H54 (cell line): ENCODE data around the gene SPEF2.

Experiments
- DNase-seq: peaks from one replicate; pipeline ENCODE4 v3.0.0; 2011; ENCODE audit warnings: low spot score, mixed read lengths; ENCODE audit not compliant: insufficient read length
- FAIRE-seq: peaks from 3 replicates; lab custom pipeline; 2011; peaks lifted over from hg19 to GRCh38; lab: Jason Lieb, UNC
- POLR2A ChIP-seq: IDR thresholded peaks from 2 replicates; pipeline ENCODE4 v1.6.1; 2011; ENCODE audit warnings: low read depth, mild to moderate bottlenecking, low read length

The SPEF2 gene

DNA sequence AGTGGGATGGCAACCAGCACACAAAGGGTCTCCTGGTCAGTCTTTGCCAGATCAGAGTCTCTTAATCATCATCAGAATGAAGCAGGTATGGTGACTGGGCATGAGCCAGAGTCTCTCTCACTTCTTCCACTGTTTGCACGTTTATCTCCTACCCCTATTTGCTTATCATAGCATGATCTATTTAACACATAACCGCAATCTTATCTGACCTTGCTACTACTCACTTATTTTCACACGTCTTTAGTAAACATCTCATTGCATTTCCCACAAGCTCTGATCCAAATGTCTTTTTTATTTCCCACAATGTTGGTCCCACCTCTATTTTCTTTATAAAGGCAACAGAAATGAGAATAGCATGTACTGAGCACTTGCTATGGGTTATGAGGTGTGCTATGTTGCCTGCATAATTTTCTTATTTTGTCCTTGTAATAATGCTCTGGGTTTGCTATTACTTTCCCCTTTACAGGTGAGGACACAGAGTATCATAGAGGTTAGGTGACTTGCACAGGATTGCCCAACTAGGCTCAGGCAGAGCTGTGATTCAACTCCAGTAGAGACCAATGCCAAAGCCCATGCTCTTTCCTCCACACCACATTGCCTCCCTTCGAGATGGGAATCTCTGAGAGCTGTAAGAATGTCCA, 199.3 kb downstream of the SPEF2 start:
- TF ChIP-seq POLR2A = no peak
- no peak for DNase-seq
- FAIRE-seq = peak; percentile 36

GRCh38 chr5:35819026-35819425, 201.4 kb downstream of the SPEF2 start:
- FAIRE-seq (no peak), DNase-seq (no peak)
- no peak for TF ChIP-seq POLR2A

GRCh38 chr5:35819668-35820067, 202.0 kb downstream of the SPEF2 start:
- FAIRE-seq (no peak), DNase-seq (no peak)
- TF ChIP-seq POLR2A = no peak

GRCh38 chr5:35820735-35821134, 203.1 kb downstream of the SPEF2 start:
- no peak for DNase-seq
- no peak for FAIRE-seq
- TF ChIP-seq POLR2A = no peak

GRCh38 chr5:35821513-35821912, 203.8 kb downstream of the SPEF2 start:
- TF ChIP-seq POLR2A = no peak
- DNase-seq = no peak
- no peak for FAIRE-seq

GRCh38 chr5:35822511-35822910, 204.8 kb downstream of the SPEF2 start:
- TF ChIP-seq POLR2A = no peak
- DNase-seq (no peak), FAIRE-seq (no peak)

DNA sequence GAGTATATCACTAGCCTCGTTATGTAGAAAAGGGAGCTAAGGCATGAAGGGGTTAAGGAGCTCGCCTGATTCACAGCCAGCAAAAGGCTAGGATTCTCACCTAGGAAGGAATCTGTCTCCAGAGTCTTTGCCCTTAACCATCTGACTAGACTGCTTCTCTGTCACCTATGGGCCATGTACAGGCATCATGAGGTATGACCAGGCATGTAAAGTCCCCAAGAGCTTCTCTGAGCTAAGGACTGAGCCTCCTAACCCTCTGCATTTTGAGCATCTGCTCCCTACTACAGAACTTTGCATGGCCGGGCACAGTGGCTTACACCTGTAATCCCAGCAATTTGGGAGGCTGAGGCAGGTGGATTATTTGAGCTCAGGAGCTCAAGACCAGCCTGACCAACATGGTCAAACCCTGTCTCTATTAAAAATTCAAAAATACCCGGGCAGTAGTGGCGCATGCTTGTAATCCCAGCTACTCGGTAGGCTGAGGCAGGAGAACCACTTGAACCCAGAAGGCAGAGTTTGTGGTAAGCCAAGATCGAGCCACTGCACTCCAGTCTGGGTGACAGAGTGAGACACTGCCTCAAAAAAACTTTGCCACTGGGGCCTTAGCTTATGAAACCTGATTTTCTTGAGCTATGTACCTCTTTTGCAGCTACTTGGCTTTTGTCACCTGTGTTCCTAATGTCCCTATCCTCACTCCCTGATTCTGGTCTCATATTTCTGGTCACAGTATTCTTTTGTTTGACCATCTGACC, 205.9 kb downstream of the SPEF2 start:
- TF ChIP-seq POLR2A = no peak
- DNase-seq = no peak
- FAIRE-seq = no peak

DNA sequence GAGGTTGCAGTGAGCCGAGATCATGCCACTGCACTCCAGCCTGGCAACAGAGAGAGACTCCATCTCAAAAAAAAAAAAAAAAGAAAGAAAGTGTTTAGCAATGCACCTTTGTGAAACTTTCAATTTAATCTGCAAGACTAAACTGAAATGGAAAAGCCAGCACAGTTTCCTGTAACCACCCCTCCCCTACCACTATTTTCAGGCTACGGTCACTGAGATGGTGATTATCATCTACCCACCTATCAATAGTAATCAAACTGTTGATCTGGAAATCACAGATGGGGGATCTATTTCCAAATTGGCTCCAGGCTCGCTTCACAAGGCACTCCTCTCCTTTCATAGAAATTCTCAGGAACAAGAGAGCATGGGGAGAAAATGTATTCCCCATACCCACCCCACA, 208.4 kb downstream of the SPEF2 start:
- no peak for FAIRE-seq

GRCh38 chr5:35826554-35826953, 208.9 kb downstream of the SPEF2 start:
- FAIRE-seq (no peak), DNase-seq (no peak)
- no peak for TF ChIP-seq POLR2A

More for the DNA sequence above, 208.4 kb downstream of the SPEF2 start:
- TF ChIP-seq POLR2A = no peak
- DNase-seq = no peak

DNA sequence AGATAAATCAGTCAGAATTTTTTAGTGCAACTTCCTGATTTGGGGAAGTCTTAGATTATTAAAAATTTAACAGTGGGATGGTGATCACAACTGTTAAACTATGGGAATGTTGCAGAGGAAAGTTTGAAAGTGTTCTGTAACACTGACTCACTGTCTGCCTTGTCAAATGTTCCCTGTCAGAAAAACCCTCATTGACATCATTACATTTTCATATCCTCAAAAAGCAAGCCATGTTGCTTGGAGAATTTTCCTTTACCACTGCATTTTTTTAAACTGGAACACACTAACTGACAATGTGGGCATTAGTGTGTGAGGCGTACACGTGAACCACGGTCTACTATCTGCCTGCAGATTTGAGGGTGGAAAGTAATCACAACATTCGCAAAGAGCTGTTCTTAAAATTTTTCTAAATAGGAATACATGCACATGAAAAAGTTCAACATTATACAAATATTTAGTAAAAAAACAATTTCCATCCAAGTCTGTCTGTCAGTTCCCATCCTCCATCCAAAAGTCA, 210.5 kb downstream of the SPEF2 start:
- DNase-seq = no peak
- no peak for FAIRE-seq
- no peak for TF ChIP-seq POLR2A

DNA sequence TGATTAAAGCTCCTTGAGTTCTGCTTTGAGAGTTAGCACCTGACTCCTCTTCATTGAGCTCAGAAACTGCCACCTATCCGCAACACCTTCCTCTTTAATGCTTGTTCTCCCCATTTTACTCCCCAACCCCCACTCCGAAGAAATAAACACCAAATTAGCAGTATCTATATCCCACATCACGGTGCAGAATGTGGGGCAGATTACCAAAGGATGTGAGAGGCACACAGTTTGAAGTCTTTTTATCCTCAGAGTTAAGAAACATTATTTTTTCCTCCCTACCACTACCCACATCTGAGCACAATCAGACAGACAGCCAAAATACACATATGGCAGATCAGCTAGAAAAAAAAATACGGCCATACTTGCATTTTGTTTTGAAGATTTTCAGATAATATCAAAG, 212.9 kb downstream of the SPEF2 start:
- TF ChIP-seq POLR2A = no peak
- DNase-seq (no peak), FAIRE-seq (no peak)

- FAIRE-seq (no peak), DNase-seq (no peak)
- TF ChIP-seq POLR2A = no peak
These were observed 215.1 kb downstream of the SPEF2 start for GRCh38 chr5:35832762-35833161.

GRCh38 chr5:35833224-35833623, 215.6 kb downstream of the SPEF2 start:
- TF ChIP-seq POLR2A = no peak
- no peak for DNase-seq
- peak; percentile 11 for FAIRE-seq
